Measurements from ENCODE around the gene SRA1. TPM values are rescaled to one million over a fixed set of nuclear protein-coding genes. Genes with fewer than 3 reads are reported as not detected.

The SRA1 gene
- total and polyA plus RNA-seq, 4 donors, result 12.9 to 41.1 (median 19.8) TPM

DNA sequence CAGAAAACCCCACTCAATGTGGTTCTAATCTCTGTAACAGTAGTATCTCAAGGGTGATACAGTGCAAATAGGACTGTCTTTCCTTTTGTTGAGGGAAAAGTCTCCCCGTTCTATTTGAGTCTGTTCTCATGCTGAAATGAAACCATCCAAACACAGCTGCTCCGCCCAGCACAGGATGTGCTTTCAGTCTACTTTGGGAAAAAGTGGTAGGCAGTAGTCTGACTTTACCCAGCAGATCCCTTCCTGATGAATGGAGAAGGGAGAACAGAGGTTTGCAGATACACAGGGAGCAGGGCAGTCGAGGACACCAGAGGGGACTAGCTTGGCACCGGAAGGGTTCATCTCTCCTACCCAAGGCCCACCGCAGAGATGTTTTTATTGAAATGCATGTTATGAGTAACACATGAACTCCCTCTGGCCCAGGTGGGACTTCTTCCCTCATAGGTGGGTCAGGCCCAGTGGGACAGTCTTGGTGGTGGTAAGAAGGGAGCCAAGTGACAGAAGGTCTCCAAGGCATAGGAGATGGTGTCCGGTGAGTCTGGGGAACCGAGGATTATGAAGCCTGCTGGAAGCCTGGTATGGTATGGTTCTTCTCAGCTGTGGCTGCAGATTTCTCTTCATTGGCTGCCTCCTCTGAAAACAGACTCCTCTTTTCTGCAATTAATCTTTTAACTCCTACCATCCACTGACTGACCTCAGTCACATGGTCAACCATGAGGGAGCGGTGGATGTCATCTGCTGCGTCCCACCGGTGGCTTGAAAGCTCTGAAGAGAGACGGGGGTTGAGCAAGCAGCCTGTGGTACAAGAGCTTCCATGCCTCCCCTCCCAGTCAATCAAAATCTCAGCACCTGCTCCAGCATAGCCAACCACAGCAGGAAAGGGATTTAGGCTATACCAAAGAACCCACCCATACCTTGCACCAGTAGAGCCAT is 6.9 kb downstream of the SRA1 start:
- no peak for TF ChIP-seq TAF1 (conservative IDR thresholded peaks at IDR 0.05)
- TF ChIP-seq FOXA2 (IDR thresholded peaks at IDR 0.05), result no peak
- TF ChIP-seq, protein P1, sequence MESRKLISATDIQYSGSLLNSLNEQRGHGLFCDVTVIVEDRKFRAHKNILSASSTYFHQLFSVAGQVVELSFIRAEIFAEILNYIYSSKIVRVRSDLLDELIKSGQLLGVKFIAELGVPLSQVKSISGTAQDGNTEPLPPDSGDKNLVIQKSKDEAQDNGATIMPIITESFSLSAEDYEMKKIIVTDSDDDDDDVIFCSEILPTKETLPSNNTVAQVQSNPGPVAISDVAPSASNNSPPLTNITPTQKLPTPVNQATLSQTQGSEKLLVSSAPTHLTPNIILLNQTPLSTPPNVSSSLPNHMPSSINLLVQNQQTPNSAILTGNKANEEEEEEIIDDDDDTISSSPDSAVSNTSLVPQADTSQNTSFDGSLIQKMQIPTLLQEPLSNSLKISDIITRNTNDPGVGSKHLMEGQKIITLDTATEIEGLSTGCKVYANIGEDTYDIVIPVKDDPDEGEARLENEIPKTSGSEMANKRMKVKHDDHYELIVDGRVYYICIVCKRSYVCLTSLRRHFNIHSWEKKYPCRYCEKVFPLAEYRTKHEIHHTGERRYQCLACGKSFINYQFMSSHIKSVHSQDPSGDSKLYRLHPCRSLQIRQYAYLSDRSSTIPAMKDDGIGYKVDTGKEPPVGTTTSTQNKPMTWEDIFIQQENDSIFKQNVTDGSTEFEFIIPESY (IDR thresholded peaks at IDR 0.05), result no peak
- TF ChIP-seq NR2F2 (IDR thresholded peaks at IDR 0.05), result no peak
- no peak for TF ChIP-seq REST (IDR thresholded peaks at IDR 0.05)
- no peak for TF ChIP-seq RXRA (IDR thresholded peaks at IDR 0.05)
- Histone ChIP-seq H3K27me3 (ENCODE audit: control insufficient read depth in 4 of 4, insufficient read depth in 4 of 4, low read length in 3 of 4) (no peaks in the 10 kb centered on the region), H3K4me1 (ENCODE audit: control insufficient read depth in 4 of 4, insufficient read depth in 4 of 4, low read length in 3 of 4) (peaks cover 8 to 45% (median 33%) of the 10 kb centered on the region in 4 donors), H3K9me3 (ENCODE audit: control insufficient read depth in 4 of 4, low read length in 3 of 4) (no peaks in the 10 kb centered on the region), H3K9ac (ENCODE audit: low read depth in 1 of 2, low read length in 2 of 2) (no peak overlapping the region), H3K27ac (ENCODE audit: low read depth in 1 of 2, low read length in 2 of 2) (peak overlapping the region in 1 of 2 donors; percentile 91), H3K4me3 (ENCODE audit: low read depth in 1 of 3, low read length in 3 of 3) (no peak overlapping the region), H3K36me3 (ENCODE audit: control insufficient read depth in 4 of 4, insufficient read depth in 3 of 4, low read depth in 1 of 4, low read length in 3 of 4) (peaks cover 0 to 18% (median 15%) of the 10 kb centered on the region in 4 donors)
- no peak for DNase-seq (ENCODE audit: low spot score)
- 94% methylated on average over 11 of the region's 11 CpGs for WGBS

GRCh38 chr5:140549237-140550144 is 7.8 kb downstream of the SRA1 start:
- DNase-seq (ENCODE audit: low spot score), result no peak
- 67% methylated on average over 3 of the region's 3 CpGs for WGBS
- peak overlapping the region; percentile 91 to 99 for H3K27ac ChIP-seq (ENCODE audit: low read depth in 1 of 2, low read length in 2 of 2)
- peaks cover 0 to 20% (median 17%) of the 10 kb centered on the region in 4 donors for H3K36me3 ChIP-seq (ENCODE audit: control insufficient read depth in 4 of 4, insufficient read depth in 3 of 4, low read depth in 1 of 4, low read length in 3 of 4)
- TF ChIP-seq NR2F2 (IDR thresholded peaks at IDR 0.05) (peak; percentile 42), JUND (IDR thresholded peaks at IDR 0.05) (no peak), MAX (IDR thresholded peaks at IDR 0.05) (no peak), SP1 (IDR thresholded peaks at IDR 0.05) (no peak), ATF3 (IDR thresholded peaks at IDR 0.05) (no peak), REST (IDR thresholded peaks at IDR 0.05) (no peak)
- TF ChIP-seq, protein P1 (IDR thresholded peaks at IDR 0.05), result no peak
- H3K9me3 ChIP-seq (ENCODE audit: control insufficient read depth in 4 of 4, low read length in 3 of 4), result no peaks in the 10 kb centered on the region
- H3K27me3 ChIP-seq (ENCODE audit: control insufficient read depth in 4 of 4, insufficient read depth in 4 of 4, low read length in 3 of 4), result no peaks in the 10 kb centered on the region
- no peak overlapping the region for H3K9ac ChIP-seq (ENCODE audit: low read depth in 1 of 2, low read length in 2 of 2)
- peaks cover 8 to 42% (median 34%) of the 10 kb centered on the region in 4 donors for H3K4me1 ChIP-seq (ENCODE audit: control insufficient read depth in 4 of 4, insufficient read depth in 4 of 4, low read length in 3 of 4)
- no peak overlapping the region for H3K4me3 ChIP-seq (ENCODE audit: low read depth in 1 of 3, low read length in 3 of 3)
